ENCODE data around the gene TMEM271.

TMEM271 gene

GRCh38 chr4:577499-578450, 1.7 kb upstream of the TMEM271 start:
- Histone ChIP-seq H4K12ac (ENCODE audit: low read depth, low read length) (no peak overlapping the region), H2BK120ac (ENCODE audit: insufficient read depth, low read length, poor library complexity) (no peak overlapping the region), H2BK5ac (ENCODE audit: low read depth, low read length, poor library complexity) (no peak overlapping the region), H3K4me1 (ENCODE audit: control insufficient read depth in 1 of 2, insufficient read depth in 2 of 2, low read length in 2 of 2) (peaks cover 2 to 5% of the 10 kb centered on the region in 2 experiments), H3K27ac (ENCODE audit: low read depth, low read length) (no peak overlapping the region), H3K14ac (ENCODE audit: low read length) (no peak overlapping the region), H3K27me3 (ENCODE audit: insufficient read depth, low read length) (peaks cover 63% of the 10 kb centered on the region), H3K4me3 (ENCODE audit: low read depth, low read length) (no peak overlapping the region), H3K79me2 (ENCODE audit: control insufficient read depth, insufficient read depth, low read length, poor library complexity) (no peaks in the 10 kb centered on the region), H4K8ac (ENCODE audit: low read depth, low read length) (no peak overlapping the region), H3K36me3 (ENCODE audit: control insufficient read depth in 1 of 2, insufficient read depth in 2 of 2, low read length in 2 of 2) (no peaks in the 10 kb centered on the region), H3K9me3 (ENCODE audit: insufficient read depth, low read depth, low read length) (peaks cover 11% of the 10 kb centered on the region), H3K4me2 (ENCODE audit: low read length) (peak overlapping the region; percentile 33), H2AFZ (ENCODE audit: insufficient read depth, low read length, poor library complexity) (no peak overlapping the region), H2BK12ac (ENCODE audit: low read length) (no peak overlapping the region), H3K79me1 (ENCODE audit: low read length) (no peaks in the 10 kb centered on the region), H2AK5ac (ENCODE audit: low read length) (no peak overlapping the region), H3K9ac (ENCODE audit: low read length) (no peak overlapping the region), H3K23ac (ENCODE audit: low read length) (no peak overlapping the region), H3K18ac (ENCODE audit: low read length) (no peak overlapping the region), H4K91ac (ENCODE audit: low read depth, low read length) (no peak overlapping the region), H3K4ac (ENCODE audit: low read depth, low read length) (no peak overlapping the region)
- DNase-seq, result peak in 1 of 2 donors; percentile 27
- no CpG with 5 or more reads among the region's 52 CpGs for WGBS (ENCODE audit: extremely low coverage, insufficient coverage, insufficient read length)

GRCh38 chr4:576991-577498, 950 bp upstream of the TMEM271 start:
- Histone ChIP-seq H2BK5ac (ENCODE audit: low read depth, low read length, poor library complexity) (no peak overlapping the region), H3K9me3 (ENCODE audit: insufficient read depth, low read depth, low read length) (peaks cover 14% of the 10 kb centered on the region), H4K12ac (ENCODE audit: low read depth, low read length) (no peak overlapping the region), H3K36me3 (ENCODE audit: control insufficient read depth in 1 of 2, insufficient read depth in 2 of 2, low read length in 2 of 2) (no peaks in the 10 kb centered on the region), H3K18ac (ENCODE audit: low read length) (no peak overlapping the region), H2BK120ac (ENCODE audit: insufficient read depth, low read length, poor library complexity) (no peak overlapping the region), H4K91ac (ENCODE audit: low read depth, low read length) (no peak overlapping the region), H3K27ac (ENCODE audit: low read depth, low read length) (no peak overlapping the region), H2BK12ac (ENCODE audit: low read length) (no peak overlapping the region), H2AK5ac (ENCODE audit: low read length) (no peak overlapping the region), H4K8ac (ENCODE audit: low read depth, low read length) (no peak overlapping the region), H3K4ac (ENCODE audit: low read depth, low read length) (no peak overlapping the region), H2AFZ (ENCODE audit: insufficient read depth, low read length, poor library complexity) (no peak overlapping the region), H3K79me2 (ENCODE audit: control insufficient read depth, insufficient read depth, low read length, poor library complexity) (no peaks in the 10 kb centered on the region), H3K23ac (ENCODE audit: low read length) (no peak overlapping the region), H3K4me3 (ENCODE audit: low read depth, low read length) (no peak overlapping the region), H3K4me2 (ENCODE audit: low read length) (peak overlapping the region; percentile 33), H3K79me1 (ENCODE audit: low read length) (no peaks in the 10 kb centered on the region), H3K9ac (ENCODE audit: low read length) (no peak overlapping the region), H3K14ac (ENCODE audit: low read length) (no peak overlapping the region), H3K4me1 (ENCODE audit: control insufficient read depth in 1 of 2, insufficient read depth in 2 of 2, low read length in 2 of 2) (peaks cover 2 to 5% of the 10 kb centered on the region in 2 experiments), H3K27me3 (ENCODE audit: insufficient read depth, low read length) (peaks cover 67% of the 10 kb centered on the region)
- WGBS (ENCODE audit: extremely low coverage, insufficient coverage, insufficient read length), result no CpG with 5 or more reads among the region's 37 CpGs
- DNase-seq, result no peak

GRCh38 chr4:575281-576141, 584 bp downstream of the TMEM271 start:
- H3K4me2 ChIP-seq (ENCODE audit: low read length), result peak overlapping the region; percentile 41
- no peak overlapping the region for H3K14ac ChIP-seq (ENCODE audit: low read length)
- no peak overlapping the region for H3K27ac ChIP-seq (ENCODE audit: low read depth, low read length)
- no peak overlapping the region for H2BK120ac ChIP-seq (ENCODE audit: insufficient read depth, low read length, poor library complexity)
- no peak overlapping the region for H3K9ac ChIP-seq (ENCODE audit: low read length)
- peak; percentile 13 to 52 for DNase-seq
- peaks cover 2 to 5% of the 10 kb centered on the region in 2 experiments for H3K4me1 ChIP-seq (ENCODE audit: control insufficient read depth in 1 of 2, insufficient read depth in 2 of 2, low read length in 2 of 2)
- no peaks in the 10 kb centered on the region for H3K79me1 ChIP-seq (ENCODE audit: low read length)
- H3K27me3 ChIP-seq (ENCODE audit: insufficient read depth, low read length), result peaks cover 70% of the 10 kb centered on the region
- no peak overlapping the region for H3K23ac ChIP-seq (ENCODE audit: low read length)
- H2AFZ ChIP-seq (ENCODE audit: insufficient read depth, low read length, poor library complexity), result no peak overlapping the region
- no peak overlapping the region for H3K4ac ChIP-seq (ENCODE audit: low read depth, low read length)
- H2BK5ac ChIP-seq (ENCODE audit: low read depth, low read length, poor library complexity), result no peak overlapping the region
- no peak overlapping the region for H4K91ac ChIP-seq (ENCODE audit: low read depth, low read length)
- no peak overlapping the region for H4K8ac ChIP-seq (ENCODE audit: low read depth, low read length)
- peaks cover 17% of the 10 kb centered on the region for H3K9me3 ChIP-seq (ENCODE audit: insufficient read depth, low read depth, low read length)
- H2BK12ac ChIP-seq (ENCODE audit: low read length), result no peak overlapping the region
- no peak overlapping the region for H2AK5ac ChIP-seq (ENCODE audit: low read length)
- WGBS (ENCODE audit: extremely low coverage, insufficient coverage, insufficient read length), result no CpG with 5 or more reads among the region's 127 CpGs
- H4K12ac ChIP-seq (ENCODE audit: low read depth, low read length), result no peak overlapping the region
- no peaks in the 10 kb centered on the region for H3K36me3 ChIP-seq (ENCODE audit: control insufficient read depth in 1 of 2, insufficient read depth in 2 of 2, low read length in 2 of 2)
- no peak overlapping the region for H3K4me3 ChIP-seq (ENCODE audit: low read depth, low read length)
- H3K79me2 ChIP-seq (ENCODE audit: control insufficient read depth, insufficient read depth, low read length, poor library complexity), result no peaks in the 10 kb centered on the region
- H3K18ac ChIP-seq (ENCODE audit: low read length), result no peak overlapping the region

- Histone ChIP-seq H3K14ac (ENCODE audit: low read length) (no peak overlapping the region), H3K9ac (ENCODE audit: low read length) (no peak overlapping the region), H3K4me2 (ENCODE audit: low read length) (peak overlapping the region; percentile 41), H3K79me1 (ENCODE audit: low read length) (no peaks in the 10 kb centered on the region), H2BK5ac (ENCODE audit: low read depth, low read length, poor library complexity) (no peak overlapping the region), H4K8ac (ENCODE audit: low read depth, low read length) (no peak overlapping the region), H3K4ac (ENCODE audit: low read depth, low read length) (no peak overlapping the region), H3K79me2 (ENCODE audit: control insufficient read depth, insufficient read depth, low read length, poor library complexity) (no peaks in the 10 kb centered on the region), H2AK5ac (ENCODE audit: low read length) (no peak overlapping the region), H3K4me3 (ENCODE audit: low read depth, low read length) (no peak overlapping the region), H2BK12ac (ENCODE audit: low read length) (no peak overlapping the region), H3K23ac (ENCODE audit: low read length) (no peak overlapping the region), H3K18ac (ENCODE audit: low read length) (no peak overlapping the region), H3K9me3 (ENCODE audit: insufficient read depth, low read depth, low read length) (peaks cover 20% of the 10 kb centered on the region), H2AFZ (ENCODE audit: insufficient read depth, low read length, poor library complexity) (no peak overlapping the region), H3K27me3 (ENCODE audit: insufficient read depth, low read length) (peaks cover 65% of the 10 kb centered on the region), H3K27ac (ENCODE audit: low read depth, low read length) (no peak overlapping the region), H4K12ac (ENCODE audit: low read depth, low read length) (no peak overlapping the region), H4K91ac (ENCODE audit: low read depth, low read length) (no peak overlapping the region), H3K4me1 (ENCODE audit: control insufficient read depth in 1 of 2, insufficient read depth in 2 of 2, low read length in 2 of 2) (peaks cover 2 to 5% of the 10 kb centered on the region in 2 experiments), H3K36me3 (ENCODE audit: control insufficient read depth in 1 of 2, insufficient read depth in 2 of 2, low read length in 2 of 2) (no peaks in the 10 kb centered on the region), H2BK120ac (ENCODE audit: insufficient read depth, low read length, poor library complexity) (no peak overlapping the region)
- DNase-seq, result no peak
- WGBS (ENCODE audit: extremely low coverage, insufficient coverage, insufficient read length), result no CpG with 5 or more reads among the region's 68 CpGs
These were observed 1.5 kb downstream of the TMEM271 start for GRCh38 chr4:574346-575161.
